Esophagus (tissue), 2 donors: ENCODE measurements around the gene NPAS3. TPM values are rescaled to one million over a fixed set of nuclear protein-coding genes. Genes with fewer than 3 reads are reported as not detected.

Experiments used
- H3K27ac ChIP-seq, 2 donors: one replicate each; pipeline ENCODE4 v1.5.1; 2013; ENCODE audit warnings: low read depth in 2 of 2, mild to moderate bottlenecking in 2 of 2, inconsistent platforms in 1 of 2, low read length in 1 of 2, moderate library complexity in 1 of 2
- H3K27me3 ChIP-seq, 2 donors: one replicate each; pipeline ENCODE4 v1.6.1; 2013; ENCODE audit warnings: low read length in 2 of 2, control low read depth in 1 of 2, mild to moderate bottlenecking in 1 of 2; ENCODE audit not compliant: insufficient read depth in 2 of 2, control insufficient read depth in 1 of 2
- H3K36me3 ChIP-seq, 2 donors: one replicate each; pipeline ENCODE4 v1.6.1; 2013; ENCODE audit warnings: low read length in 1 of 2; ENCODE audit not compliant: control insufficient read depth in 2 of 2, insufficient read depth in 2 of 2
- H3K4me1 ChIP-seq, 2 donors: one replicate each; pipeline ENCODE4 v1.6.1; 2013; ENCODE audit warnings: low read length in 1 of 2; ENCODE audit not compliant: control insufficient read depth in 2 of 2, insufficient read depth in 2 of 2
- H3K4me3 ChIP-seq, 2 donors: one replicate each; pipeline ENCODE4 v1.5.1; 2013; ENCODE audit warnings: low read length in 2 of 2, mild to moderate bottlenecking in 2 of 2, low read depth in 1 of 2, moderate library complexity in 1 of 2
- H3K9me3 ChIP-seq, 2 donors: one replicate each; pipeline ENCODE4 v1.6.1; 2013; ENCODE audit warnings: mild to moderate bottlenecking in 2 of 2, low read depth in 1 of 2, low read length in 1 of 2, moderate library complexity in 1 of 2; ENCODE audit not compliant: control insufficient read depth in 2 of 2, insufficient read depth in 1 of 2
- WGBS, 2 donors: extraction: QIAGEN DNeasy Blood & Tissue Kit; methylation state at CpG; one replicate each; pipeline ENCODE4 v1.1.7; 2013; 5-methylcytosine and 5-hydroxymethylcytosine counted together
- polyA plus RNA-seq, 2 donors: library from polyadenylated mRNA; stranded (reverse); fragments of 200-250 nt; gene quantifications; one replicate each; pipeline ENCODE4 v1.2.3, GENCODE V29; 2013
- donor health status: healthy with polysubstance abuse.
- donor health status: Bipolar disorder and iron deficiency.

The NPAS3 gene
- polyA plus RNA-seq, 2 donors, result 0.08 to 0.13 TPM

GRCh38 chr14:33273978-33274377 lies 335.3 kb downstream of the NPAS3 start:
- 78 to 83% methylated on average over 4 of the region's 4 CpGs for WGBS, 2 donors
- H3K36me3 ChIP-seq, result no peaks in the 10 kb centered on the region
- H3K27ac ChIP-seq, result no peak overlapping the region
- H3K4me3 ChIP-seq, result no peak overlapping the region
- no peaks in the 10 kb centered on the region for H3K27me3 ChIP-seq
- no peaks in the 10 kb centered on the region for H3K4me1 ChIP-seq
- no peaks in the 10 kb centered on the region for H3K9me3 ChIP-seq

- H3K4me1 ChIP-seq, result no peaks in the 10 kb centered on the region
- H3K27ac ChIP-seq, result no peak overlapping the region
- 73 to 80% methylated on average over 4 of the region's 4 CpGs for WGBS, 2 donors
- H3K27me3 ChIP-seq, result no peaks in the 10 kb centered on the region
- peaks cover 0 to 3% of the 10 kb centered on the region in 2 donors for H3K36me3 ChIP-seq
- H3K4me3 ChIP-seq, result no peak overlapping the region
- H3K9me3 ChIP-seq, result no peaks in the 10 kb centered on the region
These were observed 337.2 kb downstream of the NPAS3 start for GRCh38 chr14:33275879-33276278.

- peaks cover 0 to 3% of the 10 kb centered on the region in 2 donors for H3K36me3 ChIP-seq
- WGBS, 2 donors, result 79 to 85% methylated on average over 3 of the region's 3 CpGs
- H3K4me3 ChIP-seq, result no peak overlapping the region
- no peaks in the 10 kb centered on the region for H3K27me3 ChIP-seq
- H3K27ac ChIP-seq, result no peak overlapping the region
- H3K4me1 ChIP-seq, result no peaks in the 10 kb centered on the region
- no peaks in the 10 kb centered on the region for H3K9me3 ChIP-seq
These were observed 341.2 kb downstream of the NPAS3 start for GRCh38 chr14:33279865-33280264.

GRCh38 chr14:33280646-33281045 lies 342.0 kb downstream of the NPAS3 start:
- H3K4me3 ChIP-seq, result no peak overlapping the region
- WGBS, 2 donors, result 30 to 48% methylated on average over 3 of the region's 3 CpGs
- H3K36me3 ChIP-seq, result peaks cover 0 to 3% of the 10 kb centered on the region in 2 donors
- no peaks in the 10 kb centered on the region for H3K27me3 ChIP-seq
- no peaks in the 10 kb centered on the region for H3K4me1 ChIP-seq
- no peak overlapping the region for H3K27ac ChIP-seq
- no peaks in the 10 kb centered on the region for H3K9me3 ChIP-seq

- H3K27me3 ChIP-seq, result no peaks in the 10 kb centered on the region
- 65 to 70% methylated on average over 11 of the region's 11 CpGs for WGBS, 2 donors
- peaks cover 0 to 3% of the 10 kb centered on the region in 2 donors for H3K36me3 ChIP-seq
- no peak overlapping the region for H3K4me3 ChIP-seq
- H3K9me3 ChIP-seq, result no peaks in the 10 kb centered on the region
- no peak overlapping the region for H3K27ac ChIP-seq
- no peaks in the 10 kb centered on the region for H3K4me1 ChIP-seq
These were observed 343.9 kb downstream of the NPAS3 start for GRCh38 chr14:33282331-33283230.

GRCh38 chr14:33285902-33286700 lies 347.4 kb downstream of the NPAS3 start:
- Histone ChIP-seq H3K27ac (no peak overlapping the region), H3K9me3 (no peaks in the 10 kb centered on the region), H3K4me3 (no peak overlapping the region), H3K27me3 (no peaks in the 10 kb centered on the region), H3K36me3 (no peaks in the 10 kb centered on the region), H3K4me1 (no peaks in the 10 kb centered on the region)
- 92 to 93% methylated on average over 5 of the region's 5 CpGs for WGBS, 2 donors

GRCh38 chr14:33287189-33287588 lies 348.5 kb downstream of the NPAS3 start:
- 33 to 53% methylated on average over 6 of the region's 6 CpGs for WGBS, 2 donors

GRCh38 chr14:33290641-33291040 lies 352.0 kb downstream of the NPAS3 start:
- Histone ChIP-seq H3K27me3 (no peaks in the 10 kb centered on the region), H3K36me3 (no peaks in the 10 kb centered on the region), H3K4me3 (no peak overlapping the region), H3K27ac (no peak overlapping the region), H3K4me1 (no peaks in the 10 kb centered on the region), H3K9me3 (no peaks in the 10 kb centered on the region)
- 74 to 75% methylated on average over 4 of the region's 4 CpGs for WGBS, 2 donors

More at GRCh38 chr14:33287189-33287588, 348.5 kb downstream of the NPAS3 start:
- H3K4me1 ChIP-seq, result no peaks in the 10 kb centered on the region
- no peaks in the 10 kb centered on the region for H3K9me3 ChIP-seq
- H3K36me3 ChIP-seq, result no peaks in the 10 kb centered on the region
- H3K27ac ChIP-seq, result no peak overlapping the region
- no peak overlapping the region for H3K4me3 ChIP-seq
- no peaks in the 10 kb centered on the region for H3K27me3 ChIP-seq

GRCh38 chr14:33291529-33292104 lies 352.9 kb downstream of the NPAS3 start:
- H3K27me3 ChIP-seq, result no peaks in the 10 kb centered on the region
- no peak overlapping the region for H3K4me3 ChIP-seq
- H3K9me3 ChIP-seq, result no peaks in the 10 kb centered on the region
- no peak overlapping the region for H3K27ac ChIP-seq
- 89 to 92% methylated on average over 8 of the region's 8 CpGs for WGBS, 2 donors
- H3K4me1 ChIP-seq, result no peaks in the 10 kb centered on the region
- H3K36me3 ChIP-seq, result no peaks in the 10 kb centered on the region
